HG03103 (cell line): ENCODE data around the gene RXRA.

Experiments used
- ATAC-seq: cut with Tn5 transposase; IDR thresholded peaks from one replicate; pipeline ENCODE4 v1.9.1; 2021; ENCODE audit warnings: low read depth; ENCODE audit not compliant: unreplicated experiment

Gene RXRA

DNA sequence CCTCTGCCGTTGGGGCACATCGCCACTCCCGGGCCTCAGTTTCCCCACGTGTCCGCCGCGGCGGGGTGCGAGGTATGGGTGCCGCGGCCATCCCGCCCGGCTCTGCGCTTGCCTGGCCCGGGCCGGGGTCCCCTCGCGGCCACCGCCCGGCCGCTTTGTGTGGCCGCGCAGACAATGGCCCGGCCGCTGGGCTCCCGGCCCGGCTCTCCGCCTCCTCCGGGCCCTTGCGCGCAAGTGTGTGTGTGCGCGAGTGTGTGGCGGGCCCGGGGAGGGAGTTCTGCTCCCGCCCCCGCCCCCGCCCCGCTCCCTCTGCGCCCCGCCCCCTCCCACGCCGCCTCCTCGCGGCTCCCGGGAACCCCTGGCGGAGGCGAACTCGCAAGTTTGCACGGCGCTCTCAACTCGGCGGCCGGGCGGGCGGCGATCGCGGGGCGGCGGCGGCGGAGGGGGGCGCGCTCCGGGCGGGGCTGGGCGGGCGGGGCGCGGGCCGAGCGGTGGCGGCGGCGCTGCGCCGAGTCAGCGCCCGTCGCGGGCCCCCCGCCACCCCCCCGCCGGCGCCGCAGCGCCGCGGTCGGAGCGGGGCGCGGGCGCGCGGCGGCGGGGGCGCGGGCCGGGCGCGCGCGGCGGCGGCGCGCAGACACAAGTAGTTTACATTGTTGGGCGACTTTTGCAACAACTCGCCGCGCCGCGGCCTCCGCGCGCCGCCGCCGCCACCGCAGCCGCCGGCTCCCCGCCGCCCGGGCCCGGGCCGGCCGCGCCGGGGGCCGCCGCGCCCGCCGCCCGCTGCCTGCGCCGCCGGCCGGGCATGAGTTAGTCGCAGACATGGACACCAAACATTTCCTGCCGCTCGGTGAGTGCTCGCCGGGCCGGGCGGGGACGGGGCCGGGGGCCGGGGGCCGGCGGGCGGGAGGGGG, at the start of gene RXRA:
RXRA (plus strand) TSS at position 643 of the 911 bp plus-strand sequence; CDS start at position 820, 177 bp downstream.
- no peak for ATAC-seq

DNA sequence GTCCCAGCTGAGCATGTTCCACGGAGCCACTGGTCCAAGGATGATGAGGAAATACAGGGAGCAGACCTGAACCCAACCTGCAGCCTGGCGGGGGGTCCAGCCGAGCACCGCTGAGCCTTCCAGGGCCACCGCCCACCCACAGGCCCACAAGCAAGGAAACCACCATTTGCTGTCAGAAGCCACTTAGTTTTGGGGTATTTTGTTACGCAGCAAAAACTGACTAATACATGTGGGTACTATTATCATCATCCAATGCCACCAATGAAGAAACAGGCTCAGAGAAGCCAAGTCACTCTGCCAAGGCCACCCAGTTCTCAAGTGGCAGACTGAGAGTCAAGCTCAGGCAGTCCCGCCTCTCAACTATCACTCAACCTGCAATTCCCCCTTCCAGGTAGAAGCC, 48.0 kb upstream of the RXRA start:
- ATAC-seq: no peak

DNA sequence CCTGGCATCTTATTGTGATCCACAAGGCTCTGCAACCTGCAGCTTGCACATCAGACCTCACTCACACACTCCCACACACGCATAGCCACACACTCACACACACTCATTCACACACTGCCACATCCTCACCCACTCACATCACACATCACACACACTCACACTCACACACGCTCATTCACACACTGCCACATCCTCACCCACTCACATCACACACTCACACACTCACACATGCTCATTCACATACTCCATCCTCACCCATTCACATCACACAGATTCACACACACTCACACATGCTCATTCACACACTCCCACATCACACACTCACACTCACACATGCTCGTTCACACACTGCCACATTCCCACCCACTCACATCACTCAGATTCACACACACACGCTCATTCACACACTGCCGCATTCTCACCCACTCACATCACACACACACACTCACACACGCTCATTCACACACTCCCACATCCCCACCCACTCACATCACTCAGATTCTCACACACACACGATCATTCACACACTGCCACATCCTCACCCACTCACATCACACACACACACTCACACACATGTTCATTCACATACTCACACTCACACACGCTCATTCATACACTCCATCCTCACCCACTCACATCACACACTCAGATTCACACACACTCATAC, 47.1 kb upstream of the RXRA start:
- ATAC-seq: no peak

DNA sequence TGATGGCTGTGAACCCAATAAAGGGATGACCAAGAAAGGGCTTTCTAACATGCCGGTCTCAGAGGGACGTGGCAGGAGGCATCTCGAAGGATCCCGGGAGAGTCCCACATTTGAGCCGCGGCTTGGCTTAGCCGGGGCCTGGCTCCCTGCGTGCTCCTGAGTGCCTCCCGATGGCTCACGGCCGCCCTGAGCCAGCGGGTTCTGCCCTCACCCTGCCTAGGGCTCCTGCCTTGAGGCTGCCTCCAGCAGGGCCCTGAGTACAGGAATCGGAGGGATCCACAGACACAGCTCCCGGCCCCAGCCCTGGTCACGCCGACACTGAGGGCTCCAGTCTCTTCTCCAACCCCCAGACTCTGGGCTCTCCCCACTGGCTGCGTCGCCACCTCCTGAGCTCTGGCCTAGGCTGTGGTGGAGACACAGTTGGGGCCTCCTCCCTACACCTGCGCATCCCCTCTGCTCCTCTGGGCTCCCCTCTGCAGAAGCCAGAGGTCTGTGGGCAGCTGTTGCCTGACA, 44.1 kb upstream of the RXRA start:
- ATAC-seq: no peak

DNA sequence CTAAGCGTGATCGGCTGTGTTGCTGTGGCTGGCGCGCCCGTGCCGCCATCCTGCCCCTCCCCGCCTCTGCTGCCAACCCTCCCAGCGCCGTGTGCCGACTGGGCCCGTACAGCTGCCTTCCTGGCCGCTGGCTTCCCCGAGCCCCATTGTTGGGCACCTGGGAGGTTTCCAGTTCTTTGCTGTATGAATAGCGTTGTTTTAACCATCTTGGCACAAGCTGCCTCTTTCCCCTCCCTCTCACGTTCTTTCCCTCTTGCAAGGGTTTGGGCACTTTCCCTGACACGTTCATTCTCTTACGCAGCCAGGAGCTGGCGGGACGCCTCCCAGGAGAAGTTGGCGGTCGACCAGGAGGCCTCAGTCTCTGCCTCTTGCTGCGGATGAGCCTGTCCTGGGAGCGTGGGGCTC, 43.1 kb upstream of the RXRA start:
- ATAC-seq: no peak

DNA sequence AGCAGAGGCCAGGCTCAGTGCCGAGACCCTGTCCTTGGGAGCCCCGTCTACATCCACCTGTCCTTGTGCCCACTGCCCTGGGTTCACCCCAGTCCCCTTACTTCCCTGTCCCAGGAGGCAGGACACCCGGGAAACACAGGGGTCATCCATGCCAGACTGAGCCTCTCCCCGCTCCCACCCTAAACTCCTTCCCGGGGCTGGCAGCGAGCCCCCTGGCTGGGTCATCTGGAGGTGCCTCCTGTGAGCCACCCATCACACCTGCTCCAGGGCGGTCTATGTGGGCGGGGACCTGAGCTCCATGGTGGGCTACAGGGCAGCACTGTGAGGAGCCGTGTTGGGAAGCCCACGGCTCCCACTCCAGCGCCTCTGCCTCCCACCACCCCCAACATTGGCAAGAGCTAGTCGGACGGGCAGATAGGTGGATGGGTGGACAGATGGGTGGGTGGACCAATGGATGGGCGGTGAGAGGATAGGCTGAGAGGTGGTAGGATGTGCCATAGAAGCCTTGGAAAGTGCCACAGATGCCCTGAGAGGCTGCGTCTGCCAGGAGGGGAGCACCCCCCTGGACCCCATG, 42.5 kb upstream of the RXRA start:
- ATAC-seq: no peak

DNA sequence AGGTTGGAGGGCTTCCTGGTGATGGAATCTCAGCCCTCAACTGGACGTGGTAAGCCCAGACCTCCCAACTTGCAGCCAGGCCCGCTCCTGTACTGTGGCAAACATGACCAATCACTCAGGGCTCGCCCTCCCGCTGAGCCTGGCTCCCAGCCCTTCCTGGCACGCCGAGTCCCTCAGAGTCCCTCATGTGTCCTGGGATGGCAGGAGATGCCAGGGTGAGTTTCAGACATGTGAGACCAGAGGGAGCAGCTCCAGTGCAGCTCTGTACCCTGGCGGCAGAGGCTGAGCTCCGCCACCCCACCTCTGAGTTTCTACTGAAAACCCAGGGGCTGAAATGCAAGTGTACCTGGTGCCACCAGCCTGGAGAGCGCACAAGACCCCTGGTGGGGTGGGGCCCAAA, 42.0 kb upstream of the RXRA start:
- ATAC-seq: no peak

DNA sequence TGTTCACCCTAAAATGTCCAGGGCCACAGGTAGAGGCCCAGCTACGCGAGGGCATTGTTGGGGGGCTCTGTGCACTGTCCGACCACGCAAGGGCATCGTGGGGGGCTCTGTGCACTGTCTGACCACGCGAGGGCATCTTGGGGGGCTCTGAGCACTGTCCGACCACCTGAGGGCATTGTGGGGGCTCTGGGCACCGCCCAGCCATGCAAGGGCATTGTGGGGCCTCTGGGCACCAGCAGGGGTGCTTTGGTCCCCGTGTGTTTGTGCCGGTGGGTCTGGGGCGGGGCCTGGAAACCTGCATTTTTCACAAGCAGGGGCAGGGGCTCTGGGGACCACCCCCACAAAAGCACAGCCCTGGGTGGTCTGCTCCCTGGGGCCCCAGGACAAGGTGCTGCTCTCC, 41.5 kb upstream of the RXRA start:
- no peak for ATAC-seq

DNA sequence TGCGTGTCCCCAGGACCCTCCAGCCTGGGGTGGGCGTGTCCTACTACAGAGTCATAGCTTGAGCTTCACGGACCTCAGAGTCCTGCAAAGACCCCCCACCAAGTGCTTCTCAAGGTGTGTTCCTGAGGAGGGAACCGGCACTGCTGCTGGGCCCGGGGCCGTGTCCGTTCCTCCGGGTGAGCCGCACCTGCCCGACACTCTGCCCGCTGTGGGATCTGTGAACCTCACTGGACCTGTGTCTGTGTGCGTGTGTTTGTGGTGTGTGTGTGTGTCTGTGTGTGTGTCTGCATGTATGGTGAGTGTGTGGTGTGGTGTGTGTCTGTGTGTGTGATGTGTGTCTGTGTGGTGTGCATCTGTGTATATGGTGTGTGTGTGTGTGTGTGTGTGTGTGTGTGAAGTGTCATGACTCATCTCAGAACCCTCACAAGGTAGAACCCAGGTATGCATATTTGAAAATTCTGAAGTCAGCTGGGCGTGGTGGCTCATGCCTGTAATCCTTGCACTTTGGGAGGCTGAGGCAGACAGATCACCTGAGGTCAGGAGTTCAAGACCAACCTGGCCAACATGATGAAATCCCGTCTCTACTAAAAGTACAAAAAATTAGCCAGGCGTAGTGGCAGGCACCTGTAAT, 40.9 kb upstream of the RXRA start:
- no peak for ATAC-seq

DNA sequence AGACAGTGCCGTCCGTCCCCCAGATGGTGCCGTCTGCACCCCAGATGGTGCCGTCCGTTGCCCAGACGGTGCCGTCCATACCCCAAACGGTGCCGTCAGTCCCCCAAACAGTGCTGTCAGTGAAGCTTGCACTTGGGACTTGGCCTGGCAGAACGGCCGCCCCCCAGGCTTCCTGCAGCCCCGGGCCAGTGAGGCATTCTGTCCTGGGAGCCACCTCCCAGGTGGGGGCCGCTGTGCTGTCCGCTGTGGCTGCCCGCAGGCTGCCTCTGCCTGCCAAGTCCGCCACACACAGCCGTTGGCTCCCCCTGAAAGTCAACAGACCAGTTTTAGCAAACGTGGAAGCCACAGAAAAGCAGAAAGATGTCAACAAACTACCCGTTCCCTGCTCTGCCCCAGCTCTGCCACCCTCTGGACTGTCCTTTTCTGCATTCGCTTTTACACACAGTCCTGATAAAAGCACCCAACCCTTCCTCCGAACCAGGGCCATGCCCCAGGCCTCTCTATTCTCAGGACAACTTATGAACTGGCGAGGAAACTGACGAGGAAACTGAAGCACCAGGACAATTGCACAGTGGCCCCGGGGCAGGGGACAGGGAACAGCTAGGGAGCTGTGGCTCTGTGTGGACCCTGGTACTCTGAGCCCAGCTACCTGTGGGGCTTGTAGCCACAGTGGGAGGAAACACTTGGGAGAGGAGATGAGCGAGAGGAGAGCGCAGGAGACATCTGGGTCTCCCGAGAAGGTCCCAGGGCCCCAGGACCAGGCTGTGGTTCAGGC, 39.6 kb upstream of the RXRA start:
- ATAC-seq: no peak

DNA sequence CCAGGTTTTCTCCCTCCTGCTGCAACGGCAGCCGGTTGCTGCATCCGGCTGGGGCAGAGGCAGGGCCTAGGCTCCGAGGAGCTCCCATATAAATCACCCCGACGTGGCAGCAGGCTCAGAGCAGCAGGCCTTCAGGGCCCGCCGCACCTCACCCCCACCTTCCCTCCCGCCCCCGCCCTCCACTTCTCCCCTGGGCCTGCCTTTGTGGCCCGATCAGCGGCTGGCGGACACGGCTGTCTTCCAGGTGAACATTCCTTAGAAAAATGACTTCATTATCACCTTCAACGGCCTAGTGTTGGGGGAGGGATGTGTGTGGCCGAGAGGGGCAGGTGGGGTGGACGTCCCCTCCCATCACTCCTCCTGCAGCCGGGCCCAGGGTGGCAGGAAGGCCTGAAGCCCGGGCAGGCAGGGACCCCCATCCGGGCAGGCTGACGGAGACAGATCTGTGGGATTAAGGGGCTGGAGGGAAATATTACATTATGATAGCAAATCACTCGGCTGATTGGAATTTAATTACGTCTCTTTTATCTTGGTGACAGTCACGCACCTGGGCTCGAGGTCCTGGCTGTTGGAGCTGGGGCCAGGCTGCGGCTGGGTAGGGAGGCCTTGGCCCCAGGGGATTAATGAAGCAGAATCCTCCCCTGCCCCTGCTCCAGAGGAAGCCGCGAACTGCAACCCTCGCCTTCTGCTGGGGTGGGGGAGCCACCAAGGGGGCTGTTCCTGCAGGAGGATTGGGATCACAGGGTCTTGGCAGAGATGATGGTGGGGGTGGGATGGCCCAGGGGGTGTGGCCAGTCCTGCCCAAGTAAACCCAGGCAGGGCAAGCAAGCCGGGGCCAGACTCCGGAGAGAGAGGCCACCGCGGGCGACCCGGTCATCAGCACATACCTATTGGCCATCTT, 38.4 kb upstream of the RXRA start:
- ATAC-seq: no peak

DNA sequence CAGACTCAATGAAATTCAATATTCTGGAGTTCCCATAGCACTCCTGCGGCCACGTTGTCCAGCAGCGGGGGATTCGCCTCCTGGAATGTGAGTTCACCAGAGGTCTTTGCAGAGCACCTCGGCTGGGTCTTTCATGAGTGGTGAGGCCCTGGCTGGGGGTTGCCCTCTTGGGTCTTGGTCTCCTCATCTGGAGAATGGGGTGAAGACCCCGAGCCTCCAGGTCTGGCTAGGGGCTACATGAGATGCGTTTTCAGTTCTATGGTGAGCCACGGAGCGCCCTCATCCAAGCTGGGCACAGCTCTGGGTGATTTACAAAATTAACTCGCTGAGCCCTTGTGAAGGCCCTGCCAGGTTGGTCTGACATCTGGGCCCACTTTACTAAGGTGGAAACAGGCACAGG, 37.5 kb upstream of the RXRA start:
- ATAC-seq: no peak

DNA sequence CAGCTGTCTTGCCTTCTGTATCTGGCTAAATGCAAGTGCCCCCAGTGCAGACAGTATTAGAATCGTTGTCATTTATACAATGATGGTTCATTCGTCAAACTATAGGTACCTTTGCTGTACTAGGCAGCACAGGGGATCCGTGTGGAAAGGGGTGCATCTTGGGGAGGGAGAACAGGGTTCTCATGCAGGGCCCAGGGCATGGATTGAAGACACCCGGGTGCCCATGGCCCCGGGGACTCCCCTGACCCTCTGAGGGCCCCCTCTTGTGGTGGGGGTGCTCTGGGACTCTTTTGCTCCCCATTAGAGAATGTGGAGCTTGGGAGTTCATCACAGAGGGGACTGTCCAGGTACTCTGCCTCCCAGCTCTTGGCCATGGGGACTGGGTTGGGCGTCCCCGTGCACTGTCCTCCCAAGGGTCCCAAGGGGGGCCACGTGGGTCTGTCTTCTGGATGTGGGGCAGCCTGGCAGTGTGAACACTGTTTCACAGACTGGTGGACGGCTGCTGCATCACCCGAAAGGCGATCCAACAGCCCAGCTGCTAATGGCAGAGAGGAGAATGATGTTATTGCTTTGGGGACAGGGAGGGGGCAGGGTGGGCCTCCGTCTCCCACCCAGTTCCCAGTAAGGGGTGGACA, 36.9 kb upstream of the RXRA start:
- no peak for ATAC-seq

DNA sequence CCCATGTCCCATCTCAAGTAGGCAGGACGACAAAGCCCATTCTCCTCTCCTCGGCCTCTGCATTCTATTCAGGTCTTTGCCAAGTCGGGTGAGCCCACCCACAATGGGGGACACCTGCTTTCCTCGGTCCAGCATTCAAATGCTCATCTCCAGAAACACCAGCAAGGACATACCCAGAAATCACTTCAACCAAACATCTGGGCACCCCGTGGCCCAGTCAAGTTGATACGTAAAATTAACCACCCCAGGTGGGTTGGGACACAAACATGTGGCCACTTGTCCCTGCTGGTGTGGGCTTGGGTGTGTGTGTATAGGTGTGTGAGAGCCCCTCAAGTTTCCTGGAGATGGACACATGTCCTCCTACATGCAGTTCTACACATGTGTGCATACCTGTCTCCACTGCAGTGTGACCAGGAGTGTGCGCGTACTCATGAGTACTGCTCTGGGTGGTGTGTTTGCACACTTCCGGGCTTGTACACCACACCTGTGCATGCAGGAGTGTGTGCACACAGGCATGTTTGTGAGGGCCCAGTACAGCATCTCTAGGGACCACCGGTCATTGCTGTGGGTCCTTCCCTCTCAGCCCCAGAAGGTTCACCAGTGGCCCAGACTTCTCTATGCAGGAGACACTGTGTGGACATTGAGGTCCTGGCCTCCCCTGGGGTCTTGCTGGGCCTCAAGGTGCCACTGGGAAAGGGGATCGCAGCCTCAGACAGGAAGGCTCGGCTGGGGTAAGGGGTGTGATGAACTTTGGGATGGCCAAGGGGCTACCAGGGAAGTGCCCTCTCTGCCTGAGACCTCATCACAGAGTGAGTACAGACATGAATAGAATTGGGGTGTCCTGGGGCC, 35.4 kb upstream of the RXRA start:
- no peak for ATAC-seq

DNA sequence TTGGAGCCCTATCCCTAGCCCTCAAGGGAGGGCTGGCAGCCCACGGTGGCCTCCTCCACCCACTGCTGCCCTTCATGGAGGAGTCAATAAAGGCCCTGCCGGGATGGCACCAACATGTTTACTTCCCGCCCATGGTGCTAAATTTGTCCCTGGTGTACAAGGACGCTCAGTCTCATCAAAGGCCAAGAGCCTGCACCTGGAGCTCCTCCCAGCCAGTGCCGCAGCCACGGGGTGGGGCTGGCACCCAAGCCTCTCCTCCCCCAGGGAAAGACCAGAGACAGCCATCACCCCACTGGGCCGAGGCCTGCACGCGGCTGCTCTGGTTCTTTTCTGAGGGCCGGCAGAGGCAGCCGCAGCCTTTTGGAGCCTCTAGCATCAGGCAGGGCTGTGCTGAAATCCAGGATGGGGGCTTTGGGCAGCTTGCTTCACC, 34.8 kb upstream of the RXRA start:
- no peak for ATAC-seq

DNA sequence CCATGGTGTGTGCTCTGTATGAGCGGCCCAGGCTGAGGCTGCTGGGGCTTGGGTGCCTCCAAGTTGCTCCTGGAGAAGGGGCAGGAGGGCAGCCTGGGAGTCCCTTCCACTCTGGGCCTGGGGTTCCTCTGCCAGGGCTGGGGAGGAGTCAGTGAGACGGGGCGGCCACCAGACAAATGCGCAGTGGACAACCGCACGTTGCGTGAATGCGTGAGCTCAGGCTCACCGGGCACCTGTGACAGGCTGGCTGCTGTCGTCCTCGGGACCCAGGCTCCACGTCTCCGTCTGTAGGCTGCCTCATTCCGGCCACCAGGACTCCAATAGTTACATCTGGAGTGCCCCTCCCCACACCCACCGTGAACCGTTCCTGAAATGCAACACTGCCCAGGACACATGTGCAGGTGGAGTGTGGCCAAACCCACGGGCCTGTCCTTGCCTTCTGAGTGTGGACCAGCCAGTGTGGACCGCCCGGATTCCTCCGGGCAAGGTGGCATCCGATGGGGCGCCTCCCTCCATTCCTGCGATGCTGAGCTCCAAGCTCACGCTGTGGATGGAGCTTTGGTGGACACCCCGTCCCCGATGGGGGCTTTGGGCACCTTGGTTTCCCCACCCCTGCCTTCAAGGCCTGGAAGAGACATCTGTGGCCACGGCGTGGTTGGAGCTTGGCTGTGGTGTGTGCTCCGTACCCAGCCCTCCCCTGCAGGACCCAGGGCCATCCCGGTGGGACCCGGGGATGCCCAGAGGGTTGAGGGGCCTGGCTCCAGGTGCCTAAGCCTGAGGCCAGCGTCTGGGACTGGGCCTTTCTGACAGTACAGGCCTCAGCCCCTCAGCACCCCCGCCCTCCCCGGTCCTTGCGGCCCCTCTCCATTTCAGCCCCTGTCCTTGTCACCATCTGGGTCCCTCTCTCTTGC, 34.0 kb upstream of the RXRA start:
- no peak for ATAC-seq

DNA sequence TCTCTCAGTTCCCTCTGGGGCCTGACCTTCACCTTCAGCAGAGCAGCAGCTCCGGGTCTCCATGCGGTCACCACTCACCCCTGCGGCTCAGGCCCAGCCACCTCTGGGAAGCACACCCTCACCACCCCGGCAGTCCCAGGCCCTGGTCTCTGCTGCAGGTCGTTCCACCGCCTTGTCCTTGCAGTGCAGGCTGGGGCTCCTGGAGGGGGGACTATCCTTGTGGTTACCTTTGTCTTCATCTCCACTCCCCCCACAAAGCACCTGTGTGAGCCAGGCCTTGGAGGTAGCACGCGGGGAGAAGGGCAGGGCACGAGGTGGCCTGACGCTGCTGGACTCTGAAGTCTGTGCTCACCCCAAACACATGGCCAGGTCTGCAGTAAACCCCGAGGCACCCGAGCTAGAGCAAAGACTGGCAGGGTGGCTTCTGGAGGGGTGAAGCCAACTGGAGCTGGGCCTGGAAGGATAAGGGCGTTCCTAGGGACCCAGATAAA, 33.2 kb upstream of the RXRA start:
- ATAC-seq: no peak
